Measurements from ENCODE around the gene GPSM1.

GPSM1 gene

DNA sequence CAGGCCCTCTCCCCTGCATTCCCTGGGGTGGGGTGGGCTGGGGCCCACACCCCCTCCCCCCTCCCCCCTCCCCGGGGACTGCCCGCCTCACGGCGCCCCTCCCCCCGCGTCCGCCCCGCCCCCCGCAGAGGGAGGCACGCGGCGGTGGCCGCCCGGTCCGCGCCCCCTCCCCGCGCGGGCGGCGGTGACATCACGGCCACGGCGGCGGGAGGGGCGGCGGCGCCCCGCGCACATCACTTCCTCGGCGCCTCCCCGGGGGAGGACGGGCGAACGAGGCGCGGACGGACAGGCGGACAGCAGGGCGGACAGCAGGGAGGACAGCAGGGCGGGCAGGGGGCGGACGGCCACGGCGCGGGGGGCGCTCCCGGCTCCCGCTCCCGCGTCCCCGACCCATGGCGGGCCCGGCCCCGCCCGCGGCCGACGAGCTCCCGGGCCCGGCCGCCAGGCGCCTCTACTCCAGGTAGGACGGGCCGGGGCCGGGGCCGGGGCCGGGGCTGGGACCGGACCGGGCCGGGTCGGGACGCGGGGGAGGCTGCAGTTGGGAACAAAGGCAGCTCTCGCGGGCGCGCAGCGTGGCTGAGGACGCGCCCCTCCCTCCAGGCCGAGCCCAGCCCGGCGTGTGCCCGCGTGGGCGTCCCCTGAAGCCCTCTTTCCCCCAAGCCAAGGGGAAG, at the start of gene GPSM1:
Gene GPSM1, plus strand, starts transcription at position 236 of the 671 bp plus-strand sequence. Its CDS starts 157 bp downstream, at position 393.
- DNase-seq, result no peak

DNA sequence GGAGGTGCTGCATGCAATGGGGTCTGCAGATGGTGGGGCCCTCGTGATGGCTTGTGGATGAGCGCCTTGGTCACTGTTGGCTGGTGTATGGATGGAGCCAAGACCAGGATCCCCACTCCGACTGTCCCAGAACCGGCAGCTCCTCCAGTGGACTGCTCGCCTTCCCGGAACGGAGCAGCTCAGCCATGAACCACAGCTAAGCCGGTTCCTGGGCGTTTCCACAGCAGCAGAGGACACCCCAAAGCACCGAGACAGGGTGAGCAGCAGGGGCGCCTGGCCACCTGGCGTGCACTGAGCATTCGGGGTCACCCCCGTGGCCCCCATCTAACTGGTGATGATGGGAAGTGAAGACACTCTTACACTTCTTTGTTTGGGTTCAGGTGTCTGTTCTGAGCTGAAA, 49.6 kb upstream of the GPSM1 start:
- DNase-seq, result no peak

GRCh38 chr9:136278221-136278620, 49.1 kb upstream of the GPSM1 start:
- DNase-seq, result no peak

DNA sequence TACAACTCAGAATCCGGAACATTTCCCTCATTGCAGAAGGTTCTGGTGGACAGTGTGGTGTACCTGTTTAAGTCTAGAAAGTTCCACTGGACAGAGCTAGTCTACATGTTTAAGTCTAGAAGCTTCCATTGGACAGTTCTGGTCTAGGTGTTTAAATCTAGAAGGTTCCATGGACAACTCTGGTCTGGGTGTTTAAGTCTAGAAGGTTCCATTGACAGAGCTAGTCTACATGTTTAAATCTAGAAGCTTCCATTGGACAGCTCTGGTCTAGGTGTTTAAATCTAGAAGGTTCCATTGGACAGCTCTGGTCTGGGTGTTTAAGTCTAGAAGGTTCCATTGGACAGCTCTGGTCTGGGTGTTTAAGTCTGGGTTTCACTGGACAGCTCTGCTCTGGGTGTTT, 48.4 kb upstream of the GPSM1 start:
- no peak for DNase-seq

DNA sequence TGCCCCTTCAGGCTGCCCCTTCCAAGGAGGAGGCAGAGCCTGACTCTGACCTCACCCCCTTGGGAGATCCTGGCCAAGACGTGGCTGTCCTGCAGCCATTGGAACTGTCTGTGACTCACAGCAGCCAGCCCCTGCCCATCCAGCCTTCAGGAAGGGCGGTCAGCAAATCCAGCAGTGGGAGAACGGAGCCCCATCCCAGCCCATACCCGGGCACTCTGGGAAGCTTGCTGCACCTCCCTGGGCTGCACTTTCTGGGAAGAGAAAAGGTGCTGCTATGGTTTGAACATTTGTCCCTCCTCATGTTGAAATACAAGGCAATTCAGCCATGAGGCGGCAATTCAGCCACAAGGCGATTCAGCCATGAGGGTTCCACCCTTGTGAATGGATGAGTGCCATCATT, 47.9 kb upstream of the GPSM1 start:
- DNase-seq, result no peak

DNA sequence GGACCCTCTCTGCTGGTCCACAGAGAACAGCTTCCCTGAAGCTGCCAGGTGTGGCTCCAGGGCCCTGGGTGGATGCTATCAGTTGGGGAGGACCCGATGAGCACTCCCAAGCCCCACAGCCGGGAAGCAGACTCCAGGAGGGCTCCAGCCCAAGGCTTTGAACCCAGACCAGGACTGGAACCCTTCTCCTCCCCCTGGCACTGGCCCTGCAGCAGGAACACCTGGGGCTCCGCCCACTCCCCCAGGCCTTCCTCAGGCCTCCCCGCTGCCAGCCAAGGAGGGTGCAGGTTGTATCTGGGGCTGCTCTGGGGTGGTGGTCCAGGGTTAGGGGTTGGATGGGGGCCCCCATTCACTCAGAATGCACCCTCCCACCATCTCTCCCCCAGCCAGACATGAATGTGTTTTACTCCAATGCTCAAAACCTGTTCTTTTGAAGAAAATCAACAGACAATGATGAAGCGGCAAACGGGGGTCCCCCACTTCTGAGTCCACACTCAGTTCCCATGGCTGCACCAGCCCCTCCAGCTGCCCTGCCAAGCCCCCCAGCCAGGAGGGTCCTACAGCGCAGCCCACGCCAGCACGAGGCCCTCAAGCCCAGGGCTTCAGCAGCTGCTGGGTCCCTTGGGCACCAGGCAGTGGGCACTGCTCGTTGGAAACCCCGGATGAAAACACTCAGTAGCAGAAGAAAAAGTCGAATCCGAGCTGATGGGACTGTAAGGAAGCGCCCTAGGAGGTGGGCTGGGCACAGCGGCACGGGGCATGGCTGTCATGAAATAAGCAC, 46.6 kb upstream of the GPSM1 start:
- no peak for DNase-seq

- DNase-seq, result no peak
Measured at GRCh38 chr9:136281421-136282271, 45.7 kb upstream of the GPSM1 start.

DNA sequence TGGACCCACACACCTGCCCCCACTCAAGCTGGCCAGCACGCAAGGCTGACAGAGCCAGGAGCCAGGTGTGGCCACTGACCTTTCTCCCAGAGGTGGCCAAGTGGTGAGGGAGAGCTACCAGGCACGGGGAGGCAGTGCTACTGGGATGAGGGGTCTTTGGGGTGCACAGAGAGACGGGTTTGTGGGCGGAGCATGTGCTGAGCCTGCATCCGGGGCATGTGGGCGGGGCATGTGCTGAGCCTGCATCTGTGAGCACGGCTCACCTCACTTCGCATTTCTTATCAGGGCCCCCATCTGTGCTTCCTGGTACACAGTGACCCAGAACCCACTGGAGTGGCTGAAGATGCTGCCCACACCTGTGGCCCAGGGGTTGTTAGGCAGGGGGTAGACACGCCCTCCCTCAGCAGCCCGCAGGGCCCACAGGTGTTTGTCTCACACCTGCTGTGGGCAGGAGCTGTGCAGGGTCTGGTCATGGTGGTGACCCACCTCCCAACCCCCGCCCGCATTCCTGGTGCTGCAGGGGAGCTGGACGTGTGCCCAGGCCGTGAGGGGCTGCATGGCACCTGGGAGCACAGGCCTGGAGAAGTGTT, 45.0 kb upstream of the GPSM1 start:
- no peak for DNase-seq

DNA sequence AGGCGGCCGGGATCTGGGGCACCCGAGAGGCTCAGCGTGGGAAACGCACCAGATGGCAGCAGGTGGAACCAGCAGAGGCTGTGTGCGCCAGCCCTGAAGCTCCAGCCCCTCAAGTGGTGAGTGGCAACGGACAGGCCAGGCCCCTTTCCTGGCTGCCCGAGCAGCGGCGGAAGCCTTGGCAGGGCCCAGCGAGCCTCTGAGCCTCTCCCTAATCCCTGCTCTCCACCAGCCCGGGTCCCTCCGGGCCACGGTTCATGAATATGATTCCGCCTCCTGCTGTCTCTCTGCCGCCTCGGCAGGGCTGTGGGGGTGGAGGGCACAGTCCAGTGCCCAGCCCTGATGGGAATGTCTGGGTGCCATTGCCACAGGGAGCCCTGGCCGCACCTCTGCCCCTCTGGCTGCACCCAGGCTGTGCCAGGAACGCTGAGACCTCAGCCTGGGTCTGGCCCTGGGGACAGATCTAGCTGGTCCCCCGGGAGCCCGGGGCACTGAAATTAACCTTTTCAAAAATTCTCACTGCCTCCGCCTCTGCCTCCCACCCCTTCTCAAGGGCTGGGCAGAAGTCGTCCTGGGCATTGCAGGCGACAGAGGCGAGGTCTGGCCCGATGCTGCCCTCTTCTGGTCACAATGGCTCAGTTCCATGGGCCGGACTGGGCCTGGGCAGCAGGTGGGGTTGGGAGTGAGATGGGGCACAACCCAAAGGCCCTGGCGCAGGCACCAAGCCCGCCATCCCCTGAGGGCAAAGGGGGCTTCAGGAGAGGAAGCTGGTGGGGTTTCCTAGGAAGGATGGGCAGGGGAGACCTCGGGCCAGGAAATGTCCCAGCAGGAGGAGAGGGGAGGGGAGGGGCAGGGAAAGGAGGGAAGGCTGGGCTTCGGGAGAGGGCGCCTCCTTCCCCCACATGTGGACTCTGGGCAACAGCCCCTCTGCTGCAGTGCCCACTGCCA, 43.8 kb upstream of the GPSM1 start:
- peak; percentile 89 for DNase-seq

DNA sequence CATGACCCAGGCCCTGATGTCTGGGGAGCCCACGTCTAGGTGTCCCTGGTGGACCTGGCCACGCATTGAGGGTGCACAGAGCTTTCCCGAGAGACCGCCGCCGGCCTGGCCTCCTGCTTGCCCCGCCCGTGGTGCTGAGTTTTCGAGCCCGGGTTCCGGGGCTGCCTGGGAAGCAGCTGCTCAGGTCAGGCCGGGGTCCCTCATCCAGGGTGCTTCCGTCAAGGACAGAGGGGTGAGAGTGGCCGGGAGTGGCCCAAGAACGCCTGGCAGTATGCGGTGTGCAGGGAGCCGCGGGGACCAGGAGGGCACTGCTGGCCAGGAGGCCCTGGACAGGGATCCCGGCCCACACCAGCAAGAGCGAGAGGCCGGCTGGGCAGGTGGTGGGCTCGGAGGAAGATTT, 43.0 kb upstream of the GPSM1 start:
- no peak for DNase-seq

GRCh38 chr9:136284951-136285350, 42.4 kb upstream of the GPSM1 start:
- no peak for DNase-seq

DNA sequence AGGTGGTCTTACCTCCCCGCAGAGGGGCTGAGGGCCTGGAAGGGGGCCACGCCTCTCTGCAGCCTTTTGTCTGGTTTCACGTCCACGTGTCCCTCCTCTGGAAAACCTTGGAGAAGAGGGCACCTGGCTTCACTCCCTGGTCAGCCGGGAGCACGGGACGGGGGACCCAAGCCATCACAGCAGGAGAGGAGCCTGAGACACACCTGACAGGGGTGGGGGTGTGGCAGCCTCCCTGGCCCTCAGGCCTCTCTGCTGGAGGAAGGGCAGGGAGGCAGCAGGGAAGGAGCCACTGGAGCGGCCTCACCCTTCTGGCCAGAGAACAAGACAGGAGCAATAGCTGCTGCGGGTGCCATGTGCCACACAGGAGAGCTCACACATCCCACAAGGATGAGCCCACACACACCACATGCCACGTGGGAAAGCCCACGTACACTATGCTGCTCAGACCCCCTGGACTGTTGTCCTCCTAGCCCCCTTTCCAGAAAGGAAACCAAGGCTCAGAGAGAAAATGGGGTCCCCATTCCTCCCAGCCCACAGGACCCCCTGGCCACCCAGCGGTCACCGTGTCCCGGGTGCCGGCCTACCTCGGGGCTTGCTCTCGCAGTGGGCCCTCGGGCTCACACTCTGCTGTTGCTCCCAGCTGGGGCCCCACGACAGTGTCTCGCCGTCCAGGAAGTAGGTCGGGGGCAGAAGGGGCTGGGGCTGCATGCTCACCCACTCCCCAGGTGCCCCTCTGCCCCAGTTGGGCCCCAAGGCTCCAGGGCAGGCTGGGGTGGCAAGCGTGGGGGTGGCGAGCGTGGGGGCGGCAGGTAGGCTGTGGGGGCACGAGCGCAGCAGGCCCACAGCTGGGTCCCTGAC, 41.6 kb upstream of the GPSM1 start:
- DNase-seq, result no peak

GRCh38 chr9:136286359-136286986, 40.9 kb upstream of the GPSM1 start:
- DNase-seq, result no peak

DNA sequence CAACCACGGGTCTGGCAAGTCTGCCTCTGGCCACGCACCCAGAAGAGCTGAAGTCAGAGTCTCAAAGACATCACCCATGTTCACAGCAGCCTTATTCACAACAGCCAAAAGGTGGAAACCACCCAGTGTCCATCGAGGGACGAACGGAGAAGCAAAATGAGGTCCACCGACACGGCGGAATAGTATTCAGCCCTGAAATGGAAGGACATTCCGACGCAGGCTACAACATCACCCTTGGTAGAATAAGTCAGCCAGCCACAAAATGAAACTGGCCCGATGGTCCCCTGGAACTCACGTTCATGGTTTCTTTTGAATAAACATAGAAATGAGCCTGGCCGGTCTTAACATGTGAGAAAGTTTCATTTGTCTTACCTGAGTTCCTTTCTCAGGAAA, 40.4 kb upstream of the GPSM1 start:
- no peak for DNase-seq

DNA sequence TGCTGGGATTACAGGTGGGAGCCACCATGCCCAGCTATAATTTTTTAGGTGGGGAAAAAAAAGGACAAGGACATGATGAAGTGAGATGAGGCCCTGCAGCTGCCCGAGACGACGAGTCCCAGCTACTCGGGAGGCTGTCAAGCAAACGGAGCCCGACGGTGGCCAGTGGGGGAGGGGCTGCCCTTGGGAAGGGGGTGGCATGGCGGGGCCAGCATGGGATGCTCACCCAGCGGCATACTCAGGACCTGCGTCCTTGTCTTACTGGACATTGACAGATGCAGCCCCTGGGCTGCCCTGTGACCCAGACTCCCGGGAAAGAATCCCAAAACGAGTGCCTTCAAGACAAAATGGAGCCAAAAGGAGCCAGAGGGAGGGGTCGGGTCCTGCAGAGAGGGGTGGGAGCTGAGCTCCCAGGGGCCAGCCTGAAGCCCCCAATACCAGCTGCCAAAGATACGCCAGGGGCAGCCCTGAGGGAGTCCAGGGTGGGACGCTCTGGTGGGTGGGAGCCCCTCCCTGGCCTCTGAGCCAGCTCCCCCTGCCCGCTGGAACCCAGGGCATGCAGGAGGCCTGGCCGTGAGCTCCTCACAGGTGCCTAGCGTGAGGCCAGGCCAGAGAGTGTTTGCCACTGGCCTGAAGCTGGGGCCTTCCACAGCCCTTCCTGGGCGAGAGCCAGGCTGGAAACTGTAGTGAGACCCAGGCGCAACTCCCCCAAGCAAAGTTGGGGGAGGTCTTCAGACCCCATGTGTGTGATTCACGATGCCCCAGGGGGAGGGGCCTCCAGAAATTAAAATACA, 39.2 kb upstream of the GPSM1 start:
- no peak for DNase-seq

DNA sequence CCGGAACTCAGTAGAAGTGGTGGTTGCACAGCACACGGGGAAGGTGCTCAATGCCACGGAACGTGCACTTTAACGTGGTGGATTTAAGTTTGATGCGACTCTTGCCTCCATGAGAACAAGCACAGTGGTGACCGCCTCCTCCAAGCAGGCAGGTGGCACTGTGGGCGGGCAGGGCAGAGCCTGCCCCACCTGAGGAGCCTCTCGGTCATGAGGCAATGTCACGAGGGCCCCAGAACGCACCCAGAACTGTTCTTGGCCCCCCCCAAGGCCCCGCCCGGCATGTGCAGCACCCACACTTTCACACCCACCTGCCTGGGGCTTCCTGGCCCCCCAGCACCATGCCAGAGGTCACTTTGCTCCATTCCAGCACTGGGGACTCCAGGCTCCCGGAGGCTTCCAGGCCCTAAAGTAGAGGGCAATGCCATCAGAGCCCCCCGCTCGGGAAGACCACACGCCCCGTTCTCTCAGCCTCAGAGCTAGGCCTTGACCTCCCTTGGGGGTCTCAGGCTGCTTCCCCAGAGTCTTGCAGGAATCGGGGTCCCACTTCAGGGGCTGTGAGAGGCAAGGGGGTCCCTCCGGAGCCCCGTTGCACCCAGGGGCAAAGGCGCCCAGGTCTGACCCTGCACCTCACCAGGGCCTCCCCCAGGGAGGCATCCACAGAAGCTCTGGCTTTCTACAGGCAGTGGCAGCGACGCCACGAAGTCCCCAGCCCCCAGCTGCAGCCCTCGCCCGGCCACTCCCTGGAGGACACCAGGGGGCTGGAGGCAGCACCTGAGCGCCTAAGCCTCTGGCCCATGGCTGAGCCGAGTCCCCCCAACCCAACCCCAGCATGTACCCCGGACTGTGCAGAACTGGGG, 37.5 kb upstream of the GPSM1 start:
- no peak for DNase-seq

DNA sequence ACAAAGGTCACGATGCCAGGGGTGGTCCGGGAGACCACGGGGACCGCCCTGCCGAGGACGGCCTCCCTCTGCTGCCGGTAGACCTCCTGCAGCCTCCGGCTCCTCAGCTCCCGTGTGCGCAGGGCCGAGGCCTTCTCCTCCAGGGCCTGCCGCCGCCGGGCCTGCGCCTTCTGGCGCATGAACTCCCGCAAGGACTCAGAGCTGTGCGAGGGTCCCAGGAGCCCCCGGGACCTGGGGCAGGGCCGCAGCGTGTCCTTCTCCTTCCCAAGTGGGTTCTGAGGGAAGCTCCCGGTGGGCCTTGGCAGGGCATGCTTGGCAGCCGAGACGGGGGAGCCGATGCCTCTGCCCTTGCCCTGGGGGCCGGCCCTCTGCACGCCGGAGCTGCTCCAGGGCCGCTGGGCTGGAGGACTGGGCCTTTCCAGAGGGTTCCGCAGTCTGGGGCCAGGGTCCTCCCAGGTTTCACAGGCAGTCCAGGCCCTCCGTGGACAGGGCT, 36.8 kb upstream of the GPSM1 start:
- no peak for DNase-seq

DNA sequence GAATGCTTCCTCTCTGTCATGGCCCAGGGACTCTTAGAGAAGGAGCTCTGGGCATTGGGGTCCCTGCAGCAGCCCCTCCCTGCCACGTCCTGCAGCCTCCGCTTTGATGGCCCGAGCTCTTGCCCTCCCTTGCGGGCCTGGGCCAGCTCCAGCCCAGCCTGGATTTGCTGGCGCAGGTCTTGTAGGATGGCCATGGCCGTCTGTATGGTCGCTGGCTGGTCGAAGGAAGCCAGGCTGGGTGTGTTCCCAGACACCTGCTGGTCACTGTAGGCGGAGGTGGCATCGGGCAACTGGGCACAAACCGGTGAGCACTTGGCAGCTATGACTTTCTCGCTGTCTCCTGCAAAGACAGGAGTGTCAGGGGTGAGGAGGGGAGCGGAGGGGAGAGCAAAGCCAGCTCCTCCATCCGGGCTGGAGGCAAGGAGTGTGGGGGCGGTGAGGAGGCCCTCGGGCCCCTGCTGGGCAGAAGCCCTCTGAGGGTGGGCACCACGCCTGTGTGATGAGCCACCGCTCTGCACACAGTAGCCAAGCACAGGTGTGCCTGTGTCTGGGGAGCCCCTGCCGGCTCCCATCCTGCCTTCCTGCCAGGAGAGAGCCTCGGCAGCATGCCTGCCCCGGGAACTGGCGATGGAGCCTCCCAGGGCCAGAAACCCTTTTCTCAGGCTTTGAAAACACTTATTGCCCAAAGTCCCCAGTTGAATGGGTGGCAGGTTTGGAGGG, 35.9 kb upstream of the GPSM1 start:
- no peak for DNase-seq
